Subcutaneous adipose tissue (tissue), 4 donors: ENCODE data around the gene UIMC1. TPM values are rescaled to one million over a fixed set of nuclear protein-coding genes. Genes with fewer than 3 reads are reported as not detected.

ENCODE experiments used
- total RNA-seq, 4 donors: library from RNA; depleted of rRNA; stranded (reverse); fragments of >200 nt; gene quantifications; one replicate each; pipeline ENCODE4 v1.1.0, GENCODE V29; 2016
- TF ChIP-seq, protein P1 (sequence below): fragments of 450-650 bp; IDR thresholded peaks from one replicate; pipeline ENCODE4 v1.5.1; 2016; ENCODE audit warnings: low read depth, mild to moderate bottlenecking, control low read depth, antibody characterized with exemption, moderate library complexity

The UIMC1 gene
- total RNA-seq, 4 donors from 2014 or later, result 22.5 to 44.8 (median 30.5) TPM

DNA sequence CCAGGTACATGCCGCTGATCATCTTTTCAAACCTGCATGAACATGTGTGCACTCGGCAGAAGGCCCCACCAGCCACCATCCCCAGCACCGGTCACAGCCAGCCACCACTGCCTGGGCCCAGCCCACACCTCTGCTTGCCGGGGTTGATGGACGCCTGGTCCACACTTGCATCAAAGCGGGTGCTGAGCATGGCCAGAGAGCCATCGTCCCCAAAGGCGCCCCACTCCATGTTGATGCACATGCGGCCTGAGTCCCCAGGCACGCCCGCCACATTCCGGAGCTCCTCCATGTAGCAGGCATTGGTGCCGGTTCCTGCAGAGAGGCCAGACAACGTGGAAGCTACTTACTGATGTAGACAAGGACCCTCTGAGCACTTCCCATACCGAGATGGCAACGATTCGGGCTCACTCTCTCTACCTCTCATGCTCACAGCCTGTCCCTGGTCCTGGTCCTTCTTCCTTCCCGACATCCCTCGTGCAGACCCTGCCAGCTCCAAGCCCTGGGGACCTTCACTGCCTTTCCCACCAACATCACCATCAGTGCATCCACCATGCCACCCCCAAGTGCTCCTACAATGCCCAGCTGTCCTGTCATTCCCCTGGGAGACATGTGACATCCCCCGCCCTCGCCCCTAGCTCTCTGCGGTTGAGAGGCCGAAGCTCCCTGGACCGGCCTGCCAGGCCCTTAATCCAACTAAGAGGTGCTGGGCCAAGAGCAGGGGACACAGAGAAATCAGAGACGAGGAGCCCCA lies 124.6 kb downstream of the UIMC1 start:
- TF ChIP-seq, protein P1, sequence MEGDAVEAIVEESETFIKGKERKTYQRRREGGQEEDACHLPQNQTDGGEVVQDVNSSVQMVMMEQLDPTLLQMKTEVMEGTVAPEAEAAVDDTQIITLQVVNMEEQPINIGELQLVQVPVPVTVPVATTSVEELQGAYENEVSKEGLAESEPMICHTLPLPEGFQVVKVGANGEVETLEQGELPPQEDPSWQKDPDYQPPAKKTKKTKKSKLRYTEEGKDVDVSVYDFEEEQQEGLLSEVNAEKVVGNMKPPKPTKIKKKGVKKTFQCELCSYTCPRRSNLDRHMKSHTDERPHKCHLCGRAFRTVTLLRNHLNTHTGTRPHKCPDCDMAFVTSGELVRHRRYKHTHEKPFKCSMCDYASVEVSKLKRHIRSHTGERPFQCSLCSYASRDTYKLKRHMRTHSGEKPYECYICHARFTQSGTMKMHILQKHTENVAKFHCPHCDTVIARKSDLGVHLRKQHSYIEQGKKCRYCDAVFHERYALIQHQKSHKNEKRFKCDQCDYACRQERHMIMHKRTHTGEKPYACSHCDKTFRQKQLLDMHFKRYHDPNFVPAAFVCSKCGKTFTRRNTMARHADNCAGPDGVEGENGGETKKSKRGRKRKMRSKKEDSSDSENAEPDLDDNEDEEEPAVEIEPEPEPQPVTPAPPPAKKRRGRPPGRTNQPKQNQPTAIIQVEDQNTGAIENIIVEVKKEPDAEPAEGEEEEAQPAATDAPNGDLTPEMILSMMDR, result no peak

DNA sequence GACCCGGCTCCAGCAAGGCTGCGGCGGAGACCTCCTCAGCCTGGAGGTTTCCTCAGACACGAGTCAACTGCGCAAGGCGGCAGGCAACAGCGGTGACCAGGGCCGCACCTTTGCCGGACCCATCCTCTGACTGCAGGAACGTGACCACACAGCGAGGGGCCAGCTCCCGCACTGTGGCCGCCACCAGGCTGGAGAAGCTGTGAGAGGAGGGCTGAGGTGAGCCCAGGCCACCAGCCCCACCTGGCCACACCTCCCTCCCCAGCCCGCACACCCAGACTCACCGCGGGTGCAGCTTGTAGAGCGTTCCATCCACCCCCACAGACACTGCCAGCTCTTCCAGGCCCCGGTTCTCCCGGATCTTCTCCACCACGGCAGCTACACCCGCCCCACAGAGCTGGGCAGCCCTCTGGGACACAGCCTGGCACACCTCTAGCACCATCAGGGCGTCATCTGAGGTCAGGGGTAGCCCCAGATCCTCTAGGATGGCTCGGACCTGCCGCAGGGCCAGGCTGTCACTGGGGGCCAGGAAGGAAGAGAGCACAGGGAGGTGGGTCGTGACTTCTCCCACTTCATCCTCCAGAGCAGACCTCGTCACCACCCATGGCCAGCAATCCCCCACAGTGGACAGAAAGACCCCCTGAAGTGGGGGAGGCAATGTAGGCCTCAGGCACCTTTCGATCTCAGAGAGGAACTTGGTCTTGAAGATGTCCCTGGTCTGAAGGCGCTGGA lies 125.4 kb downstream of the UIMC1 start:
- TF ChIP-seq, protein P1, result no peak

DNA sequence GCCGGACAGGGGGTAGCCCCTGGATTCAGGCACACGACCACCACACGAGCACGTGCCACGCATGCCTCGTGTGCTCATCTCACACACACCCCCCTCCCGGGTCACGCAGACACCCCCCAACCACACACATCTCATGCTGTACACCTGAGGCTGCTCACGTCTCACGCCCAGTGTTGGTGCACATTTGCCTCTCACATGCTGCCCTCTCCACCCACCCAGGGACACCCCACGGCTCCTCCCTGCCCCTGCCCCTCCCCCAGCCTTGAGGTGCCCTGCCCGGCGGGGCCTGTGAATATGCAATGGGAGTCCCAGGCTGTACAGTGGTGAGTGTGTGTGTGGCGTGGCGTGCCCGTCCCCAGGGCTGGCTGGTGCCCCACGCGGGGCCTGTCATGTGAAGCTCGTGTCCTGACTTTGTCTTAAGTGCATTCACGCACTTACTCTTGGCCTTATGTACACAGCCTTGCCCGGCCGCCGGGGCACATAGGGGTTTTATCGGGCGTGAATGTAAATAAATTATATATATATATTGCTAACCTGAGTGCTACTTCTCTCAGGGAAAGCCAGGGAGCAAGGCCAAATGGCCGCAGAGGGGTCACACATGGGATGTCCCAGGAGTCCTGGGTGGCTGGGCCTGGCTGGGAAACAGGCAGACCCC lies 126.1 kb downstream of the UIMC1 start:
- TF ChIP-seq, protein P1, result no peak

DNA sequence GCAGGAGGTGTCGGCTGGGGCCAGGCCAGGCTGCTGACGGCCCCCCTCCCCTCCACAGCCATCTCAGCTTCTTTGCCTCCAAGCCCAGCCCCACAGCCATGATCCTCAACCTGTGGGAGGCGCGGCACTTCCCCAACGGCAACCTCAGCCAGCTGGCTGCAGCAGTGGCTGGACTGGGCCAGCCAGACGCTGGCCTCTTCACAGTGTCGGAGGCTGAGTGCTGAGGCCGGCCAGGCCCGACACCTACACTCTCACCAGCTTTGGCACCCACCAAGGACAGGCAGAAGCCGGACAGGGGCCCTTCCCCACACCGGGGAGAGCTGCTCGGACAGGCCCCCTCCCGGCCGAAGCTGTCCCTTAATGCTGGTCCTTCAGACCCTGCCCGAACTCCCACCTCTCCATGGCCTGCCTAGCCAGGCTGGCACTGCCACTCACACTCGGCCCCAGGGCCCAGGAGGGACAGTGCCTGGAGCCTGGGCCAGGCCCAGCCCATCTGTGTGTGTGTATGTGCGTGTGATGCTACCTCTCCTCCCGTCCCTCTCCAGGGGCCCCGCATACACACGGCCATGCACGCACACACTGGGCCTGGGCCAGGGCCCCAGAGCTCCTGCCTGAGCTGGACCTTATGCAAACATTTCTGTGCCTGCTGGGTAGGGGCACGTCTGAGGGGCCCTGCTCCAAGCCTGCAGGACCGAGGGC lies 126.8 kb downstream of the UIMC1 start:
- TF ChIP-seq, protein P1, result no peak

DNA sequence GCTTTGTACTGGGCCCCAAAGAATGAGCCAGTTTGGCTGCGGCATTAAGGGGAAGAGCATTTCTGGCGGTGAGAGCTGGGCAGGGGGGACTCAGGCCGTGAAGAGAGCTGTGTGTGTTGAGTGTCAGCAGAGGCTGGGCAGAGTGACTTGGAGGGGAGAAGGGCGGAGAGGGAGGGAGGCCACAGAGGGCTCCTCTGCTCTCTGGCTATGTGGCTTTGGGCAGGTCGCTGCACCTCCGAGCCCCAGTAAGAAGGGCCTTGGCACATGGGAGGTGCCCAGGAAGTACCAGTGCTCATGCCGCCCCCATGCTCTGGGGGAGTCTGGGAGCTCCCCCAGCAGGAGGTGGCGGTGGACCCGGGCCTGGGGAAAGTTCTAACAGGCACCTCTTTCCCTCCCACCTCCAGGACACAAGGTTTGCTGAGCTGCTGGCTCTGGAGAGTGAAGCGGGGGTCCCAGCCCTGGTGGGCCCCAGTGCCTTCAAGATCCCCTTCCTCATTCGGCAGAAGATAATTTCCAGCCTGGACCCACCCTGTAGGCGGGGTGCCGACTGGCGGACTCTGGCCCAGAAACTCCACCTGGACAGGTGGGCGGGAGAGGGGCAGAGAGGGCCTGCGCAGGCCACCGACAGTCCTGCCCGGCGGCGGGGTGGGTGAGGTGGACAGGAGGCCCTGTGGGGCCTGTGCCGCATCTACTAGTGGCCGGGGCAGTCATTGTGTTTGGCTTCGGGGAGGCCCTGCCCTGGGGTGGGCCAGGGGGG lies 127.5 kb downstream of the UIMC1 start:
- TF ChIP-seq, protein P1, result no peak

DNA sequence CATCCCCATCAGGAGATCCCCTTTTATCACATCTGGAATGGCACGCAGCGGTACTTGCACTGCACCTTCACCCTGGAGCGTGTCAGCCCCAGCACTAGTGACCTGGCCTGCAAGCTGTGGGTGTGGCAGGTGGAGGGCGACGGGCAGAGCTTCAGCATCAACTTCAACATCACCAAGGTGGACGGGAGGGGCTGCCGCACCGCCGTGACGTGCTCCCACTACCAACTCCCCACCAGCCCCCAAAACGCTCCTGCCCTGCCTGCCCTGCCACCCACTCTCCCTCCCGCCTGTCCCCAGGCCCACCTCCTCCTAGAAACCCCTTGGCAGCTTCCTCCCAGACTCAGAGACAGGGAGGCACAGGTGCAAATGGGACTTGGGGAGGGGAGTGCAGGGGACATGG lies 128.1 kb downstream of the UIMC1 start:
- TF ChIP-seq, protein P1, result no peak
